ENCODE measurements around the gene SNAP25.
A peak's percentile ranks its signal among the peaks of the same experiment; 100 is the strongest.

The SNAP25 gene

DNA sequence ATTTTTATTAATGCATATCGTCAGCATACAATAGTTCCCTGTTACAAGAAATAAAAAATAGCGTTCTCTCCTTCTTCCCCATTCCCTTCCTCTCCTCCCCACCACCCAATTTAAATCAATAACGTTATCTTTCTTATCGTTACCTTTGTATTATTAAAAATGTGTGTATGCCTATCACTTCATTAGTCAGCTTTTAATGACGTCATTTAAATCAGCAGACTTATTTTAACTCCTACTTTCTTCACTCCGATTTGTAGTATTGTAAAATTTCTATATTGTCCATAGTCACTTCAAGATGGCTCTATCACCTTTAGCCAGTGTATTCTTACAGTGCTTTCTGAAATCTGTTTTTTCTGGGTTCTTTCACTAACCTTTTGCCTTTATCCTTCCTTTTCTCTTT, 126.3 kb downstream of the SNAP25 start:
- Mint-ChIP-seq H3K27ac (no peak overlapping the region), H3K9me3 (peaks cover 3% of the 10 kb centered on the region), H3K4me1 (peaks cover 9% of the 10 kb centered on the region), H3K27me3 (ENCODE audit: low read depth) (peaks cover 8% of the 10 kb centered on the region), H3K36me3 (ENCODE audit: low read depth) (no peaks in the 10 kb centered on the region), H3K4me3 (no peak overlapping the region)
- TF ChIP-seq, protein P1, sequence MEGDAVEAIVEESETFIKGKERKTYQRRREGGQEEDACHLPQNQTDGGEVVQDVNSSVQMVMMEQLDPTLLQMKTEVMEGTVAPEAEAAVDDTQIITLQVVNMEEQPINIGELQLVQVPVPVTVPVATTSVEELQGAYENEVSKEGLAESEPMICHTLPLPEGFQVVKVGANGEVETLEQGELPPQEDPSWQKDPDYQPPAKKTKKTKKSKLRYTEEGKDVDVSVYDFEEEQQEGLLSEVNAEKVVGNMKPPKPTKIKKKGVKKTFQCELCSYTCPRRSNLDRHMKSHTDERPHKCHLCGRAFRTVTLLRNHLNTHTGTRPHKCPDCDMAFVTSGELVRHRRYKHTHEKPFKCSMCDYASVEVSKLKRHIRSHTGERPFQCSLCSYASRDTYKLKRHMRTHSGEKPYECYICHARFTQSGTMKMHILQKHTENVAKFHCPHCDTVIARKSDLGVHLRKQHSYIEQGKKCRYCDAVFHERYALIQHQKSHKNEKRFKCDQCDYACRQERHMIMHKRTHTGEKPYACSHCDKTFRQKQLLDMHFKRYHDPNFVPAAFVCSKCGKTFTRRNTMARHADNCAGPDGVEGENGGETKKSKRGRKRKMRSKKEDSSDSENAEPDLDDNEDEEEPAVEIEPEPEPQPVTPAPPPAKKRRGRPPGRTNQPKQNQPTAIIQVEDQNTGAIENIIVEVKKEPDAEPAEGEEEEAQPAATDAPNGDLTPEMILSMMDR (IDR thresholded peaks at IDR 0.05; ENCODE audit: unreplicated experiment in 3 of 3) = no peak

DNA sequence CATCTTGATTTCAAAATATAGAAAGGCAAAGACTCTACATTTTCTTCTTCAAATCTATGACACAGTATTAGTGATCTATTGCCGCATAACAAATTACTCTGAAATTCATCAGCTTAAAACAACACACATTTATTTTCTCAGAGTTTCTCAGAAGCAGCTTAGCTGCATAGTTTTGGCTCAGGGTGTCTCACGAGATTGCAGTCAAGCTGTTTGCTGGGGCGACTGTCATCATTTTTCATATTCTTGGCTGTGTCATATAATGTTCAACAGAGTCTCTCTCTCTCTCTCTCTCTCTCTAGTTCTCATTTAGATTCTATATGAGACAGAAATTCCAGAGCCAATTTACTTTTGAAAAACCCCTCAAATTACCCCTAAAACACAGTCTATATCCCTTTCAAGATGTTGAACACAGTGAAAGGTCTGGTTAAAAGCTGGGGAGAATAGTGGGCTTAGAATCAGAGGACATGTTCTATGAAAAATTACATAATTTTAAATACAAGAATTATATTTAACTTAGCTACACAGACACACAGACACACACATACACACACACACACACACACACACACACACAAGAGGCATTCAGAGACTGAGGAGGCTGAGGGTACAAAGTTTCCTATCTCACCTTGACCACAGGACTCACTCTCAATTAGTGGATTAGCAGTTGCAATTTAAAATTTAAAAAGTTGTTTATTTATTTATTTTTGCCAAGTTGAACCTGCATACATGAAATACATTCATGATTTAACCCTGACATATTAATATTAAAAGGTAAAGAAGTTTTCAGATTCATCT, 128.7 kb downstream of the SNAP25 start:
- Mint-ChIP-seq H3K4me1 (peaks cover 13% of the 10 kb centered on the region), H3K36me3 (ENCODE audit: low read depth) (no peaks in the 10 kb centered on the region), H3K9me3 (peaks cover 3% of the 10 kb centered on the region), H3K27me3 (ENCODE audit: low read depth) (peaks cover 4% of the 10 kb centered on the region), H3K4me3 (no peak overlapping the region), H3K27ac (peak overlapping the region; percentile 5 to 59 (median 31))
- TF ChIP-seq, protein P1 (IDR thresholded peaks at IDR 0.05; ENCODE audit: unreplicated experiment in 3 of 3) = no peak

DNA sequence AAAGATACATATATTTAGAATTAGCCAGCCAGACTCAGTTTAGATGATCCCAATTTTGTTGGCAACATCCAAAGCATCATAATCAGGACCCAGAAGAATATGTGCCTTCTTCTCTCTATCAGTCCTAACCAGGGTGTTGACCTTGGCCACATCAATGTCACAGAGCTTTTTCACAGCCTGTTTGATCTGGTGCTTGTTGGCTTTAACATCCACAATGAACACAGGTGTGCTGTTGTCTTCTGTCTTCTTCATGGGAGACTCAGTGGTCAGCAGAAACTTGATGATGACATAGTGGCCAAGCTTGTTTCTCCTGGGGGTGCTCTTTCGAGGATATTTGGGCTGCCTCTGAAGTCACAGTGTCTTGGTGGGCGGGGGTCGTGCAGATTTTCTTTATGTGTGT, 130.5 kb downstream of the SNAP25 start:
- Mint-ChIP-seq H3K4me3 (no peak overlapping the region), H3K36me3 (ENCODE audit: low read depth) (no peaks in the 10 kb centered on the region), H3K4me1 (peaks cover 23% of the 10 kb centered on the region), H3K27me3 (ENCODE audit: low read depth) (no peaks in the 10 kb centered on the region), H3K9me3 (no peaks in the 10 kb centered on the region), H3K27ac (no peak overlapping the region)
- TF ChIP-seq, protein P1 (IDR thresholded peaks at IDR 0.05; ENCODE audit: unreplicated experiment in 3 of 3) = no peak

DNA sequence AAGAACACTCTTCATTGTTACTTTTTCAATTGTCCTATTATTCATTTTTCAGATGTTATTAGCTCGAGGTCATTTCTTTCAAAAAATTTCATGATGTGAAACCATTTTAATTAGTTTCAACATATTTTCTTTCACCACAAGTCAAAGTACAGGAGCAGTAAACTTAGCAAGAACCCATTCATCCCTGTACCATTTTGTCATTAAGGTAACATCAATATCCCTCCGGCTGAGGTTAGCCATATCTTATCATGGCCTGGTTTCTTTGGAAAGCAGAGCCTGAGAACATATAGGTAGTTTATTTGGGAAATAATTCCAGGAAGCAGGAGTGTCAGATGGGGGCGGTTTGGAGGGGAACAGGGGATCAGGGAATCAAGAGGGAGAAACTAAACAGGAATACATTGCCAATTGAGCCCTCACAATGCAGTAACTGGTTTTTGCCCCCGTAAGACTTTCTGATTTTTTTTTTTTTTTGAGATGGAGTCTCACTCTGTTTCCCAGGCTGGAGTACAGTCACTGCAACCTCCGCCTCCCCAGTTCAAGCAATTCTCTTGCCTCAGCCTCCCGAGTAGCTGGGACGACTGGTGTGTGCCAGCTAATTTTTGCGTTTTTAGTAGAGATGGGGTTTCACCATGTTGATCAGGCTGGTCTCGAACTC, 131.7 kb downstream of the SNAP25 start:
- TF ChIP-seq, protein P1 (IDR thresholded peaks at IDR 0.05; ENCODE audit: unreplicated experiment in 3 of 3) = no peak
- H3K27me3 Mint-ChIP-seq (ENCODE audit: low read depth) = no peaks in the 10 kb centered on the region
- H3K36me3 Mint-ChIP-seq (ENCODE audit: low read depth) = no peaks in the 10 kb centered on the region
- H3K4me3 Mint-ChIP-seq = no peak overlapping the region
- no peak overlapping the region for H3K27ac Mint-ChIP-seq
- peaks cover 23% of the 10 kb centered on the region for H3K4me1 Mint-ChIP-seq
- H3K9me3 Mint-ChIP-seq = no peaks in the 10 kb centered on the region

DNA sequence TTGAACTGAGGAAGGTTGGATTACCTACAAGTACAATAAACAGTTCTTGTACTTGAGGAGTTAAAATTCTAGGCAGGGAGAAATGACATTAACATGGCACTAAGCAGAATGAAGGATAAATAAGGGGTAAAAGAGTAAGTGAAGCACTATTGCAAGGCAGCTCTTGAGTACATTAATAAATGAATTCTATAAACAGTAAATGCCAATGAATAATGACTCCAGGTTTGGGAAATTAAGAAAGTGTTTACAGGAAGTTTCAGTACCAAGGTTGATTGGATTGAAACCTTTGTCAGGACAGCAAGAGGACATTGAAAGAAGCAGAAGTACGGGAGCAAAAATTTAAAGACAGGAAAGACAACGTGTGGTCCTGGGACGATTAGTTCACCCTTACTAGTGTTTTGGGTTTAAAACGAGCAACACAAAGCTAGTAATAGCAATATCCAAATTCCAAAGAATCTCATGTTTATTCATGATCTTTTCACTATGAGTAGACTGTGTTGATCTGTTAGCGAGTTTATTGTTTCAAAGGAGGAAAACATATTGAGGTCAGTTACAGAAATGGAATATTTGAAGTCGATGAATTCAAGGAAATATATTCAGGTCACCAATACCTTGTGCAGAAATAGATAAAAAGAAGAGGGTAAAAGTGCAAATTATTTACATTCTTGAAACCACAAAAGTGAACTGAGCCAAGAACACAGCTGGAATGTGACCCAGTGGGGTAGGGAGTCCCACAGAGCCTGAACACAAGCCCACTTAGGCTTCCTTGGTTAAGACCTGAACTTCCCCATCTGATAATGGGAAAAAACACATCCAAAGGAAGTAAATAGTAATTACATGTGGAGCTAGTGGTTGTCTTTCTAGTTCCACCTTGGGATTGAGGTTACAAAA, 134.5 kb downstream of the SNAP25 start:
- no peaks in the 10 kb centered on the region for H3K27me3 Mint-ChIP-seq (ENCODE audit: low read depth)
- H3K9me3 Mint-ChIP-seq = no peaks in the 10 kb centered on the region
- H3K36me3 Mint-ChIP-seq (ENCODE audit: low read depth) = no peaks in the 10 kb centered on the region
- H3K27ac Mint-ChIP-seq = peak overlapping the region in 2 of 3 experiments; percentile 0 to 1
- peaks cover 14% of the 10 kb centered on the region for H3K4me1 Mint-ChIP-seq
- TF ChIP-seq, protein P1 (IDR thresholded peaks at IDR 0.05; ENCODE audit: unreplicated experiment in 3 of 3) = no peak
- H3K4me3 Mint-ChIP-seq = no peak overlapping the region

Data from nephron (organoid).